Endothelial cell (in vitro differentiated cells): ENCODE measurements around the gene COL5A1. TPM values are rescaled to one million over a fixed set of nuclear protein-coding genes. Genes with fewer than 3 reads are reported as not detected.

Experiments
- DNase-seq: peaks from one replicate; pipeline ENCODE4 v3.0.0; 2021; ENCODE audit warnings: low spot score
- H3K27ac Mint-ChIP-seq: one replicate; pipeline ENCODE4 v1.8.0; 2021; ENCODE audit warnings: mixed read lengths, inconsistent platforms; ENCODE audit not compliant: unreplicated experiment
- H3K27me3 Mint-ChIP-seq: one replicate; pipeline ENCODE4 v1.8.0; 2021; ENCODE audit warnings: mild to moderate bottlenecking, moderate library complexity, mixed read lengths, inconsistent platforms; ENCODE audit not compliant: unreplicated experiment
- H3K36me3 Mint-ChIP-seq: one replicate; pipeline ENCODE4 v1.8.0; 2021; ENCODE audit warnings: mild to moderate bottlenecking, low read depth, mixed read lengths, inconsistent platforms; ENCODE audit not compliant: unreplicated experiment
- H3K4me1 Mint-ChIP-seq: one replicate; pipeline ENCODE4 v1.8.0; 2021; ENCODE audit warnings: mild to moderate bottlenecking, mixed read lengths, inconsistent platforms; ENCODE audit not compliant: unreplicated experiment
- H3K4me3 Mint-ChIP-seq: one replicate; pipeline ENCODE4 v1.8.0; 2021; ENCODE audit warnings: mild to moderate bottlenecking, mixed read lengths, inconsistent platforms; ENCODE audit not compliant: unreplicated experiment
- H3K9me3 Mint-ChIP-seq: one replicate; pipeline ENCODE4 v1.8.0; 2021; ENCODE audit warnings: mixed read lengths, inconsistent platforms; ENCODE audit not compliant: unreplicated experiment
- CTCF ChIP-seq: fragments of 200-600 bp; sonication (generic); IDR thresholded peaks from one replicate; pipeline ENCODE4 v1.5.0; 2021; ENCODE audit warnings: antibody characterized with exemption; ENCODE audit not compliant: unreplicated experiment
- total RNA-seq: library from RNA; stranded (reverse); fragmentation: NEBNext Ultra II Directional; extraction: Animal tissue kit (Norgen Biotek cat#: 25700); gene quantifications from one replicate; pipeline ENCODE4 v1.2.1, GENCODE V29; 2021; ENCODE audit not compliant: unreplicated experiment

Gene COL5A1
- total RNA-seq, 1 donor from 2014 or later = 24.3 TPM

GRCh38 chr9:134812343-134812673 lies 170.7 kb downstream of the COL5A1 start:
- H3K4me3 Mint-ChIP-seq = no peak overlapping the region

GRCh38 chr9:134813841-134814240 lies 172.2 kb downstream of the COL5A1 start:
- Mint-ChIP-seq H3K4me1 (no peaks in the 10 kb centered on the region), H3K36me3 (no peaks in the 10 kb centered on the region), H3K27me3 (peaks cover 4% of the 10 kb centered on the region), H3K27ac (no peak overlapping the region), H3K9me3 (no peaks in the 10 kb centered on the region), H3K4me3 (no peak overlapping the region)
- no peak for DNase-seq
- TF ChIP-seq CTCF = no peak

More at GRCh38 chr9:134812343-134812673, 170.7 kb downstream of the COL5A1 start:
- H3K9me3 Mint-ChIP-seq = no peaks in the 10 kb centered on the region
- peaks cover 4% of the 10 kb centered on the region for H3K27me3 Mint-ChIP-seq
- no peak for DNase-seq
- H3K4me1 Mint-ChIP-seq = no peaks in the 10 kb centered on the region
- no peak for TF ChIP-seq CTCF
- H3K36me3 Mint-ChIP-seq = no peaks in the 10 kb centered on the region
- H3K27ac Mint-ChIP-seq = no peak overlapping the region

GRCh38 chr9:134814598-134815215 lies 173.1 kb downstream of the COL5A1 start:
- no peak for TF ChIP-seq CTCF
- Mint-ChIP-seq H3K27me3 (peaks cover 4% of the 10 kb centered on the region), H3K27ac (no peak overlapping the region), H3K36me3 (no peaks in the 10 kb centered on the region), H3K4me1 (no peaks in the 10 kb centered on the region), H3K9me3 (no peaks in the 10 kb centered on the region), H3K4me3 (no peak overlapping the region)
- DNase-seq = no peak

- TF ChIP-seq CTCF = no peak
- no peaks in the 10 kb centered on the region for H3K36me3 Mint-ChIP-seq
- H3K9me3 Mint-ChIP-seq = no peaks in the 10 kb centered on the region
- no peak for DNase-seq
- H3K27ac Mint-ChIP-seq = no peak overlapping the region
- peaks cover 6% of the 10 kb centered on the region for H3K27me3 Mint-ChIP-seq
- no peaks in the 10 kb centered on the region for H3K4me1 Mint-ChIP-seq
- H3K4me3 Mint-ChIP-seq = no peak overlapping the region
Measured at GRCh38 chr9:134815435-134816214, 174.0 kb downstream of the COL5A1 start.

GRCh38 chr9:134816264-134816663 lies 174.7 kb downstream of the COL5A1 start:
- no peak overlapping the region for H3K27ac Mint-ChIP-seq
- H3K9me3 Mint-ChIP-seq = no peaks in the 10 kb centered on the region
- DNase-seq = no peak
- H3K27me3 Mint-ChIP-seq = peaks cover 8% of the 10 kb centered on the region
- H3K4me1 Mint-ChIP-seq = no peaks in the 10 kb centered on the region
- no peak overlapping the region for H3K4me3 Mint-ChIP-seq
- H3K36me3 Mint-ChIP-seq = no peaks in the 10 kb centered on the region
- no peak for TF ChIP-seq CTCF
